ENCODE results near the gene SLC9A3. TPM values are rescaled to one million over a fixed set of nuclear protein-coding genes. Genes with fewer than 3 reads are reported as not detected.

SLC9A3 gene
- total and polyA plus RNA-seq, 2 of the 13 experiments (the other 11 are each of a cell fraction or from before 2014, with no cell fraction given), result 1.5 to 1.8 TPM

DNA sequence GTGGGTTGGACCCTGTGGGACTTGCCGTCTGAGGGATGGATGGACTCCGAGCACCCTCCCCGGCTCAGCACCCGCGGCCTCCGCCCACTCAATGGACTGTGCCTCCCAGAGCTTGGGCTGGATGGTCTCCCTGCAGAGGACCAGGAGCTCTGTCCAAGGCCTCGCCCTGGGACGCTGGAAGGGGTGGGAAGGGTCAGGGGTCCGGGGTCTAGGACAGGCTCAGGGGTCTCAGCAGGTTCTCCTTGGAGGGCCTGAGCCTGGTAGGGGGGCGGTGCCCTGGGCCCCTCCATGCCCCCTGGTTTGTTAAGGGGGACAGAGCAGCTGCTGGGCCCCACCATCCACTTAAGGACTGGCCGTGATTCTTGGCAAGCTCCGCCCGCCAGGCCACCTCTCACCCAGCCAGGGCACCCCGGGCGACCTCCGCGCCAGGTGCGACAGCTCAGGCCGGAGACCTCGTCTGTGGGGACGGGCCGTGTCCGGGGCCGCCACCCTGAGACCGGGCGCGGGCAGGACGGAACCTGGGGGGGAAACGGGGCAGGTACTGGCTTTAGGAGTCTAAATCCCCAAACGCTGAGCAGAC lies 52.1 kb downstream of the SLC9A3 start:
- Histone ChIP-seq H3K4me3 (replicated peaks in 1 of 3; ENCODE audit: insufficient read depth in 1 of 3, low read depth in 2 of 3, low read length in 3 of 3) (peak overlapping the region; percentile 52 to 81 (median 59)), H4K20me1 (ENCODE audit: insufficient read depth, low read length) (peaks cover 4% of the 10 kb centered on the region; the same call in 1 of the 2 replicates), H3K27ac (ENCODE audit: extremely low read length, insufficient read depth, low read length) (peak overlapping the region; percentile 72), H3K79me2 (ENCODE audit: insufficient read depth, low read length) (peaks cover 3% of the 10 kb centered on the region), H3K9me3 (ENCODE audit: low read length) (no peaks in the 10 kb centered on the region), H3K4me2 (ENCODE audit: low read depth, low read length) (peak overlapping the region; percentile 82), H3K27me3 (ENCODE audit: control insufficient read depth in 1 of 2, insufficient read depth in 2 of 2, low read length in 2 of 2) (peaks cover 5 to 24% of the 10 kb centered on the region in 2 experiments), H3K4me1 (ENCODE audit: insufficient read depth, low read length) (peaks cover 32% of the 10 kb centered on the region), H3K36me3 (replicated peaks in 1 of 2; ENCODE audit: control insufficient read depth in 1 of 2, insufficient read depth in 2 of 2, low read length in 2 of 2) (peaks cover 0 to 4% of the 10 kb centered on the region in 2 experiments; a peak in 2 of 5 replicates), H2AFZ (ENCODE audit: low read length) (no peak overlapping the region), H3K9ac (ENCODE audit: insufficient read depth, low read depth, low read length) (peak overlapping the region; percentile 87)
- peak; percentile 58 for ATAC-seq
- intact Hi-C loops (cut with micrococcal nuclease; ENCODE audit: unreplicated experiment), result loop anchor here (2.0 kb wide), 1 partner anchor 141 kb away; the partner anchor contains the start of gene CEP72
- no peak for DNase-seq (ENCODE audit: low spot score)
- ChIA-PET CTCF (ENCODE audit: low intra/inter-chr PET ratio, low total read pairs) (no interaction called here), POLR2A (interaction anchor here (2.6 kb wide), 1 partner anchor 26 kb away, joined by 14 read pairs; no protein-coding TSS in a partner anchor)
- 0% methylated on average over 2 of the region's 30 CpGs for WGBS (ENCODE audit: low lambda C conversion rate)
- in situ Hi-C loops (cut with HindIII; ENCODE audit: extremely low pct_ligation_motif_present, low pct_unique_long_range_greater_than_20kb), result no loop called here
- BruUV-seq (replicated peaks), result TSS peak; percentile 67
- no peak for FAIRE-seq
- TF ChIP-seq HDAC1 (CRISPR knock-in tag; IDR thresholded peaks at IDR 0.05) (peak; percentile 27), CCDC6 (CRISPR knock-in tag; IDR thresholded peaks at IDR 0.05) (no peak), ARHGAP35 (CRISPR knock-in tag; IDR thresholded peaks at IDR 0.05; ENCODE audit: borderline replicate concordance) (no peak), HOXA5 (CRISPR knock-in tag; IDR thresholded peaks at IDR 0.05) (0 out of 2 replicates have a peak, but pooled peaks have one; percentile 48), THAP11 (CRISPR knock-in tag; IDR thresholded peaks at IDR 0.05) (peak; percentile 9; the same call in 1 of the 2 replicates), SAFB2 (CRISPR knock-in tag; IDR thresholded peaks at IDR 0.05; ENCODE audit: borderline replicate concordance, low read depth) (peak; percentile 1; the same call in 1 of the 2 replicates), ZKSCAN5 (CRISPR knock-in tag; IDR thresholded peaks at IDR 0.05) (no peak), ZNF331 (CRISPR knock-in tag; IDR thresholded peaks at IDR 0.05) (no peak), MTA1 (CRISPR knock-in tag; IDR thresholded peaks at IDR 0.05; ENCODE audit: borderline replicate concordance) (peak; percentile 53; the same call in 1 of the 2 replicates), CCAR2 (optimal IDR thresholded peaks at IDR 0.05; ENCODE audit: low read depth, low read length) (no peak), ZNF333 (CRISPR knock-in tag; IDR thresholded peaks at IDR 0.05; ENCODE audit: borderline replicate concordance) (0 out of 2 replicates have a peak, but pooled peaks have one; percentile 61), TEAD3 (CRISPR knock-in tag; optimal IDR thresholded peaks at IDR 0.05; ENCODE audit: borderline replicate concordance) (no peak), KLF12 (CRISPR knock-in tag; IDR thresholded peaks at IDR 0.05; ENCODE audit: borderline replicate concordance) (0 out of 2 replicates have a peak, but pooled peaks have one; percentile 29), ZNF138 (CRISPR knock-in tag; IDR thresholded peaks at IDR 0.05; ENCODE audit: low read depth) (no peak), ZNF292 (CRISPR knock-in tag; IDR thresholded peaks at IDR 0.05; ENCODE audit: borderline replicate concordance, low read depth) (0 out of 2 replicates have a peak, but pooled peaks have one; percentile 17), ZNF235 (CRISPR knock-in tag; IDR thresholded peaks at IDR 0.05; ENCODE audit: borderline replicate concordance) (0 out of 2 replicates have a peak, but pooled peaks have one; percentile 14), MTF2 (CRISPR knock-in tag; IDR thresholded peaks at IDR 0.05; ENCODE audit: borderline replicate concordance) (no peak), ZKSCAN8 (CRISPR knock-in tag; IDR thresholded peaks at IDR 0.05; ENCODE audit: borderline replicate concordance) (0 out of 2 replicates have a peak, but pooled peaks have one; percentile 8), SCMH1 (CRISPR knock-in tag; IDR thresholded peaks at IDR 0.05; ENCODE audit: borderline replicate concordance) (no peak)
- TF ChIP-seq, protein P1, sequence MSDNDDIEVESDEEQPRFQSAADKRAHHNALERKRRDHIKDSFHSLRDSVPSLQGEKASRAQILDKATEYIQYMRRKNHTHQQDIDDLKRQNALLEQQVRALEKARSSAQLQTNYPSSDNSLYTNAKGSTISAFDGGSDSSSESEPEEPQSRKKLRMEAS (IDR thresholded peaks at IDR 0.05), result no peak
- TF ChIP-seq, protein P2, sequence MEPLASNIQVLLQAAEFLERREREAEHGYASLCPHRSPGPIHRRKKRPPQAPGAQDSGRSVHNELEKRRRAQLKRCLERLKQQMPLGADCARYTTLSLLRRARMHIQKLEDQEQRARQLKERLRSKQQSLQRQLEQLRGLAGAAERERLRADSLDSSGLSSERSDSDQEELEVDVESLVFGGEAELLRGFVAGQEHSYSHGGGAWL (CRISPR knock-in tag; IDR thresholded peaks at IDR 0.05), result no peak
- TF ChIP-seq, protein P3, sequence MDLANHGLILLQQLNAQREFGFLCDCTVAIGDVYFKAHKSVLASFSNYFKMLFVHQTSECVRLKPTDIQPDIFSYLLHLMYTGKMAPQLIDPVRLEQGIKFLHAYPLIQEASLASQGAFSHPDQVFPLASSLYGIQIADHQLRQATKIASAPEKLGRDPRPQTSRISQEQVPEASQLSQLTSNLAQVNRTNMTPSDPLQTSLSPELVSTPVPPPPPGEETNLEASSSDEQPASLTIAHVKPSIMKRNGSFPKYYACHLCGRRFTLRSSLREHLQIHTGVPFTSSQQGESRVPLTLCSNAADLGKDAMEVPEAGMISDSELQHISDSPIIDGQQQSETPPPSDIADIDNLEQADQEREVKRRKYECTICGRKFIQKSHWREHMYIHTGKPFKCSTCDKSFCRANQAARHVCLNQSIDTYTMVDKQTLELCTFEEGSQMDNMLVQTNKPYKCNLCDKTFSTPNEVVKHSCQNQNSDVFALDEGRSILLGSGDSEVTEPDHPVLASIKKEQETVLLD (CRISPR knock-in tag; IDR thresholded peaks at IDR 0.05; ENCODE audit: low read depth), result no peak
- TF ChIP-seq, protein P4, sequence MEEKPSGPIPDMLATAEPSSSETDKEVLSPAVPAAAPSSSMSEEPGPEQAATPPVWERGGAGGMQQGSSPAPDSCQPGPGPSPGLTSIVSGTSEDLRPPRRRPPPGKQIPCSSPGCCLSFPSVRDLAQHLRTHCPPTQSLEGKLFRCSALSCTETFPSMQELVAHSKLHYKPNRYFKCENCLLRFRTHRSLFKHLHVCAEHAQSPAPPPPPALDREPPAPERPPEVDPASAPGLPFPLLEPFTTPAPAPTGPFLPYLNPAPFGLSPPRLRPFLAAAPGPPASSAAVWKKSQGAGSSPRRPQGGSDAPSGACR (CRISPR knock-in tag; IDR thresholded peaks at IDR 0.05), result no peak; the same call in 1 of the 2 replicates

All from HepG2 (cell line).